ENCODE measurements around the gene BCL2L1.
"Not testable (repeated sequence)": the region's sequence is repeated elsewhere in the genome, so short reads cannot be mapped to it uniquely, and the experiment has no call there.

BCL2L1 gene

DNA sequence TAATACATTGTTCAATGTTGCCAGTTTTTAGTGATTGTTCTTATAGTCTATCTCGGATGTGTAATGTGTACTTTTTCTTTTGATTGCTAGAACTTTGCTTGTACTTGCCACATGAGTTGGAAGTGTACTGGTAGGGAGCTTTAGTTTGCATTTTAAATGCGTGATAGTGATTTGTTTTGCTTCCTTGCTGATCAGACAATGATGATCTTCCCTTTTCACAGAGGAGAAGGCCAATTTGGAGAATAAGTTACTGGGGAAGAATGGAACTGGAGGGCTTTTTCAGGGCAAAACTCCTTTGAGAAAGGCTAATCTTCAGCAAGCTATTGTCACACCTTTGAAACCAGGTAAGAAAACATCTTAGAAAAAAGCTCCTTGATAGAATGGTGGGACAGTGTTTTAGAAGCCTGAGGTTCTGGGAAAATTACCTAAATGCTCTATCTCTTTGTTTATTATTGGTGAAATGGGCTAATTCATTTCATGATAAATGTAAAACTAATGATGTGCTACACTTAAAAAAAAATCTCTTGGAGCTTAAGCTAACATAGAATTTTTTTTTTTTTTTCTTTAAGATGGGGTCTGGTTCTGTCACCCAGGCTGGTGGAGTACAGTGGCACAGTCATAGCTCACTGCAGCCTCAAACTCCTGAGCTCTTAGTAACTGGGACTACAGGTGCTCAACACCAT lies 37.3 kb upstream of the BCL2L1 start:
- TF ChIP-seq, protein P1, sequence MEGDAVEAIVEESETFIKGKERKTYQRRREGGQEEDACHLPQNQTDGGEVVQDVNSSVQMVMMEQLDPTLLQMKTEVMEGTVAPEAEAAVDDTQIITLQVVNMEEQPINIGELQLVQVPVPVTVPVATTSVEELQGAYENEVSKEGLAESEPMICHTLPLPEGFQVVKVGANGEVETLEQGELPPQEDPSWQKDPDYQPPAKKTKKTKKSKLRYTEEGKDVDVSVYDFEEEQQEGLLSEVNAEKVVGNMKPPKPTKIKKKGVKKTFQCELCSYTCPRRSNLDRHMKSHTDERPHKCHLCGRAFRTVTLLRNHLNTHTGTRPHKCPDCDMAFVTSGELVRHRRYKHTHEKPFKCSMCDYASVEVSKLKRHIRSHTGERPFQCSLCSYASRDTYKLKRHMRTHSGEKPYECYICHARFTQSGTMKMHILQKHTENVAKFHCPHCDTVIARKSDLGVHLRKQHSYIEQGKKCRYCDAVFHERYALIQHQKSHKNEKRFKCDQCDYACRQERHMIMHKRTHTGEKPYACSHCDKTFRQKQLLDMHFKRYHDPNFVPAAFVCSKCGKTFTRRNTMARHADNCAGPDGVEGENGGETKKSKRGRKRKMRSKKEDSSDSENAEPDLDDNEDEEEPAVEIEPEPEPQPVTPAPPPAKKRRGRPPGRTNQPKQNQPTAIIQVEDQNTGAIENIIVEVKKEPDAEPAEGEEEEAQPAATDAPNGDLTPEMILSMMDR (IDR thresholded peaks at IDR 0.05): no peak
- DNase-seq (ENCODE audit: low spot score): no peak
- Histone ChIP-seq H3K4me3 (no peak overlapping the region), H3K27ac (no peak overlapping the region)

- no peak overlapping the region for H3K4me3 ChIP-seq
- no peak overlapping the region for H3K27ac ChIP-seq
- no peak for DNase-seq (ENCODE audit: low spot score)
- TF ChIP-seq, protein P1 (IDR thresholded peaks at IDR 0.05): no peak
Observed at GRCh38 chr20:31758991-31759390, 36.3 kb upstream of the BCL2L1 start.

GRCh38 chr20:31758521-31758920 lies 35.9 kb upstream of the BCL2L1 start:
- no peak overlapping the region for H3K4me3 ChIP-seq
- TF ChIP-seq, protein P1 (IDR thresholded peaks at IDR 0.05): no peak
- no peak overlapping the region for H3K27ac ChIP-seq
- DNase-seq (ENCODE audit: low spot score): no peak

DNA sequence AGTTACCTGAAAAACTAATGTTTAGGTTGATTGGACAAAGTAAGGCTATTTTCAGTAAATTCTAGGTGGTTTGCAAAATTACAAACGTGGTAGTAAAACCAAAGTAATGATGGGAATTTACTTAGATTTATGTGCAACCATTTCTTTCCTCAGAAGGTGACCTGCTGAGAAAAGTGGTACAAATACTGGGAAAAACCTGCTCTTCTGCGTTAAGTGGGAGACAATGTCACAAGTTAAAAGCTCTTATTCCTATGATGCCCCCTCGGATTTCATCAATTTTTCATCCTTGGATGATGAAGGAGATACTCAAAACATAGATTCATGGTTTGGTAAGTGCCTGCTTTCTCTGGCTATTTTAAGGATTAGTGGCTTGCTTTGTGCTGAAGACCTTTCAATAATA lies 34.6 kb upstream of the BCL2L1 start:
- DNase-seq (ENCODE audit: low spot score): no peak
- Histone ChIP-seq H3K4me3 (no peak overlapping the region), H3K27ac (no peak overlapping the region)
- TF ChIP-seq, protein P1 (IDR thresholded peaks at IDR 0.05): no peak

DNA sequence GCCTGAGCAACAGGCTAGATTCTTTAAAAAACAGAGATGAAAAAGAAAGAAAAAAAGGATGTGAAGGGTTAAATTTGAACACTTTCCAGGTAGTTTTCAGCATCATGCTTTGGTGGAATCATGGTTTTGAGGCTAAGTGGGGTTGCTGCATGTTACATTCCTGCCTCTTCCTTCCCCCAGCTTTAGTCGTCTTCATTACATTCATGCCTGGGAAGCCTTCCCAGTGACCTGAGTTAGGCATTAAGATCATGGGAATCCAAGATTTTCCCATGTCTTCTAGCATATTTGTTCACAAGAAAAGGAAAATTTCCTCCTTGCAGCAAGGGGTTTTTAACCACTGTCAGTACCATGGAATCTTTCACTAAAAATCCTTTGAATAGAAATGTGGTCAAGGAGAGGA lies 28.5 kb upstream of the BCL2L1 start:
- no peak overlapping the region for H3K4me3 ChIP-seq
- TF ChIP-seq, protein P1 (IDR thresholded peaks at IDR 0.05): no peak
- no peak for DNase-seq (ENCODE audit: low spot score)
- peak overlapping the region in 1 of 2 donors; percentile 29 for H3K27ac ChIP-seq

GRCh38 chr20:31749223-31749622 lies 26.6 kb upstream of the BCL2L1 start:
- Histone ChIP-seq H3K4me3 (no peak overlapping the region), H3K27ac (peak overlapping the region in 1 of 2 donors; percentile 20)
- TF ChIP-seq, protein P1 (IDR thresholded peaks at IDR 0.05): no peak
- no peak for DNase-seq (ENCODE audit: low spot score)

DNA sequence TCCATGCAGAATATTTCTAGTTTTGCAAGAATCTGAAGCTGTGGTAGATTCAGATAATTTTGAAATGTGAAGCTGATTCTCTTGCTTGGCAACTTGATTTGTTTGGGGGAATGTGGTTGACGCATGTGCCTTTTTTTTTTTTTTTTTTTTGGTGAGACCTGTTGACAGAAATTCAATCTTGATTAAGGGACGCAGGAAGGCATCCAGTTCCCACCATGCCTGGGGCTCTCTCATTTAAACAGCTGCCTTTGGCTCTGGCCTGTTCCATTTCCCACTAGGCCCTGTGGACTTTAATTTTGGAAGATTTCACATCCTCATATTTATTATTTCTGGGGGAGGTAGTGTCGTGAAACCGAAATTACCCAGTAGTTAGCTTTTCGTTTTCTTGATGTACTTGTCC lies 25.0 kb upstream of the BCL2L1 start:
- TF ChIP-seq, protein P1 (IDR thresholded peaks at IDR 0.05): no peak
- no peak overlapping the region for H3K4me3 ChIP-seq
- no peak for DNase-seq (ENCODE audit: low spot score)
- H3K27ac ChIP-seq: peak overlapping the region; percentile 40 to 66

- H3K27ac ChIP-seq: peak overlapping the region in 1 of 2 donors; percentile 66
- not testable (repeated sequence) for DNase-seq (ENCODE audit: low spot score); H3K4me3 ChIP-seq
Observed at GRCh38 chr20:31747028-31747427, 24.4 kb upstream of the BCL2L1 start.
